Liver (tissue), 3 donors: ENCODE measurements around the gene ITGB7.

Source experiments
- GABPA ChIP-seq, 2 donors: IDR thresholded peaks in 1 of 2; conservative IDR thresholded peaks in 1 of 2; 2 replicates each; pipeline ENCODE4 v1.6.1; 2016; ENCODE audit warnings: antibody characterized with exemption in 2 of 2, mild to moderate bottlenecking in 1 of 2, moderate library complexity in 1 of 2
- RAD21 ChIP-seq, 2 donors: IDR thresholded peaks; 2 replicates each; pipeline ENCODE4 v1.6.1; 2016; ENCODE audit warnings: antibody characterized with exemption in 2 of 2, mild to moderate bottlenecking in 2 of 2
- SP1 ChIP-seq: IDR thresholded peaks from 2 replicates; pipeline ENCODE4 v1.6.1; 2018; ENCODE audit warnings: antibody characterized with exemption, mild to moderate bottlenecking
- YY1 ChIP-seq: IDR thresholded peaks from 2 replicates; pipeline ENCODE4 v1.6.1; 2016; ENCODE audit warnings: antibody characterized with exemption, mild to moderate bottlenecking
- TF ChIP-seq, protein P1 (sequence below): fragments of 150-350 bp; IDR thresholded peaks from 2 replicates; pipeline ENCODE4 v1.5.1; 2017; ENCODE audit warnings: improper control_type of control experiment, low read depth, low read length; ENCODE audit not compliant: missing input control
- TF ChIP-seq, protein P2 (sequence below): IDR thresholded peaks from 2 replicates; pipeline ENCODE4 v1.6.1; 2016; ENCODE audit warnings: antibody characterized with exemption
- donor health status: healthy.
- donor health status: healthy.

- TF ChIP-seq, protein P1, sequence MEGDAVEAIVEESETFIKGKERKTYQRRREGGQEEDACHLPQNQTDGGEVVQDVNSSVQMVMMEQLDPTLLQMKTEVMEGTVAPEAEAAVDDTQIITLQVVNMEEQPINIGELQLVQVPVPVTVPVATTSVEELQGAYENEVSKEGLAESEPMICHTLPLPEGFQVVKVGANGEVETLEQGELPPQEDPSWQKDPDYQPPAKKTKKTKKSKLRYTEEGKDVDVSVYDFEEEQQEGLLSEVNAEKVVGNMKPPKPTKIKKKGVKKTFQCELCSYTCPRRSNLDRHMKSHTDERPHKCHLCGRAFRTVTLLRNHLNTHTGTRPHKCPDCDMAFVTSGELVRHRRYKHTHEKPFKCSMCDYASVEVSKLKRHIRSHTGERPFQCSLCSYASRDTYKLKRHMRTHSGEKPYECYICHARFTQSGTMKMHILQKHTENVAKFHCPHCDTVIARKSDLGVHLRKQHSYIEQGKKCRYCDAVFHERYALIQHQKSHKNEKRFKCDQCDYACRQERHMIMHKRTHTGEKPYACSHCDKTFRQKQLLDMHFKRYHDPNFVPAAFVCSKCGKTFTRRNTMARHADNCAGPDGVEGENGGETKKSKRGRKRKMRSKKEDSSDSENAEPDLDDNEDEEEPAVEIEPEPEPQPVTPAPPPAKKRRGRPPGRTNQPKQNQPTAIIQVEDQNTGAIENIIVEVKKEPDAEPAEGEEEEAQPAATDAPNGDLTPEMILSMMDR, result no peak
- TF ChIP-seq YY1 (no peak), GABPA (IDR thresholded peaks at IDR 0.05 in 1 of 2, conservative IDR thresholded peaks at IDR 0.05 in 1 of 2) (no peak), RAD21 (IDR thresholded peaks at IDR 0.05) (no peak), SP1 (no peak)
- TF ChIP-seq, protein P2, sequence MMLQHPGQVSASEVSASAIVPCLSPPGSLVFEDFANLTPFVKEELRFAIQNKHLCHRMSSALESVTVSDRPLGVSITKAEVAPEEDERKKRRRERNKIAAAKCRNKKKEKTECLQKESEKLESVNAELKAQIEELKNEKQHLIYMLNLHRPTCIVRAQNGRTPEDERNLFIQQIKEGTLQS, result no peak
Observed at GRCh38 chr12:53226815-53227214, 19.8 kb upstream of the ITGB7 start.
